ENCODE measurements around the gene C17orf78. TPM values are rescaled to one million over a fixed set of nuclear protein-coding genes. Genes with fewer than 3 reads are reported as not detected.

C17orf78 gene
- total and polyA plus RNA-seq, 2 of the 13 experiments (the other 11 are each of a cell fraction or from before 2014, with no cell fraction given): not detected

GRCh38 chr17:37429039-37429438, 53.3 kb downstream of the C17orf78 start:
- CTCF ChIA-PET (ENCODE audit: low intra/inter-chr PET ratio, low total read pairs): no interaction called here
- intact Hi-C loops (cut with micrococcal nuclease; ENCODE audit: unreplicated experiment): no loop called here
- Histone ChIP-seq H3K4me1 (ENCODE audit: insufficient read depth, low read length) (no peaks in the 10 kb centered on the region), H3K79me2 (ENCODE audit: insufficient read depth, low read length) (no peaks in the 10 kb centered on the region), H3K36me3 (replicated peaks in 1 of 2; ENCODE audit: control insufficient read depth in 1 of 2, insufficient read depth in 2 of 2, low read length in 2 of 2) (peaks cover 7 to 39% of the 10 kb centered on the region in 2 experiments; a peak in 4 of 5 replicates), H4K20me1 (ENCODE audit: insufficient read depth, low read length) (no peaks in the 10 kb centered on the region), H3K4me3 (replicated peaks in 1 of 3; ENCODE audit: insufficient read depth in 1 of 3, low read depth in 2 of 3, low read length in 3 of 3) (no peak overlapping the region), H2AFZ (ENCODE audit: low read length) (no peak overlapping the region), H3K27me3 (ENCODE audit: control insufficient read depth in 1 of 2, insufficient read depth in 2 of 2, low read length in 2 of 2) (no peaks in the 10 kb centered on the region), H3K9me3 (ENCODE audit: low read length) (no peaks in the 10 kb centered on the region), H3K9ac (ENCODE audit: insufficient read depth, low read depth, low read length) (no peak overlapping the region), H3K27ac (ENCODE audit: extremely low read length, insufficient read depth, low read length) (no peak overlapping the region), H3K4me2 (ENCODE audit: low read depth, low read length) (no peak overlapping the region)
- BruUV-seq (replicated peaks): no TSS peak
- ATAC-seq: no peak
- in situ Hi-C loops (cut with HindIII; ENCODE audit: extremely low pct_ligation_motif_present, low pct_unique_long_range_greater_than_20kb): no loop called here
- POLR2A ChIA-PET: no interaction called here
- DNase-seq (ENCODE audit: low spot score): no peak
- FAIRE-seq: no peak
- 90% methylated on average over 3 of the region's 3 CpGs for WGBS (ENCODE audit: low lambda C conversion rate)
- no peak for TF ChIP-seq ZMYM4 (CRISPR knock-in tag; IDR thresholded peaks at IDR 0.05)
- TF ChIP-seq ZBTB10 (CRISPR knock-in tag; IDR thresholded peaks at IDR 0.05; ENCODE audit: borderline replicate concordance): no peak
- no peak for TF ChIP-seq RXRA (CRISPR knock-in tag; IDR thresholded peaks at IDR 0.05)
- no peak for TF ChIP-seq MATR3 (CRISPR knock-in tag; IDR thresholded peaks at IDR 0.05)
- no peak for TF ChIP-seq SMAD9 (CRISPR knock-in tag; IDR thresholded peaks at IDR 0.05)
- TF ChIP-seq ZC3H4 (CRISPR knock-in tag; IDR thresholded peaks at IDR 0.05; ENCODE audit: borderline replicate concordance): no peak
- TF ChIP-seq MXD1 (CRISPR knock-in tag; IDR thresholded peaks at IDR 0.05): no peak
- TF ChIP-seq ZNF770 (CRISPR knock-in tag; IDR thresholded peaks at IDR 0.05): no peak
- TF ChIP-seq U2AF2 (IDR thresholded peaks at IDR 0.05; ENCODE audit: low read depth, low read length): no peak
- TF ChIP-seq ZNF784 (CRISPR knock-in tag; IDR thresholded peaks at IDR 0.05; ENCODE audit: borderline replicate concordance): no peak
- no peak for TF ChIP-seq POLR2A (IDR thresholded peaks at IDR 0.05; ENCODE audit: insufficient read depth in 1 of 2, low read depth in 2 of 2, low read length in 2 of 2)
- no peak for TF ChIP-seq EHMT2 (IDR thresholded peaks at IDR 0.05; ENCODE audit: borderline replicate concordance, low read depth, low read length)
- TF ChIP-seq PAX8 (CRISPR knock-in tag; IDR thresholded peaks at IDR 0.05; ENCODE audit: borderline replicate concordance): no peak
- no peak for TF ChIP-seq ZNF749 (CRISPR knock-in tag; IDR thresholded peaks at IDR 0.05; ENCODE audit: borderline replicate concordance)
- no peak for TF ChIP-seq RBM39 (IDR thresholded peaks at IDR 0.05; ENCODE audit: low read depth, low read length, poor library complexity, severe bottlenecking)
- no peak for TF ChIP-seq ZNF329 (CRISPR knock-in tag; IDR thresholded peaks at IDR 0.05; ENCODE audit: low read depth)
- TF ChIP-seq ZNF589 (CRISPR knock-in tag; conservative IDR thresholded peaks at IDR 0.05): no peak
- TF ChIP-seq DRAP1 (CRISPR knock-in tag; IDR thresholded peaks at IDR 0.05): no peak
- TF ChIP-seq TFAP4 (IDR thresholded peaks at IDR 0.05; ENCODE audit: borderline replicate concordance, low read depth): no peak
